Measurements from ENCODE around the gene MTA3.

Gene MTA3

GRCh38 chr2:42787424-42787787 lies 219.0 kb downstream of the MTA3 start:
- H3K27me3 ChIP-seq (ENCODE audit: insufficient read depth, poor library complexity, severe bottlenecking), result no peaks in the 10 kb centered on the region
- TF ChIP-seq GABPA (IDR thresholded peaks at IDR 0.05; ENCODE audit: low read depth), result no peak
- no peak for TF ChIP-seq SPI1 (IDR thresholded peaks at IDR 0.05; ENCODE audit: borderline replicate concordance, low read depth)
- no peak for TF ChIP-seq REST (IDR thresholded peaks at IDR 0.05; ENCODE audit: insufficient replicate concordance, low read depth)
- TF ChIP-seq CTCF (IDR thresholded peaks at IDR 0.05; ENCODE audit: insufficient read depth, low read length), result no peak
- no peak for TF ChIP-seq POLR2AphosphoS5 (IDR thresholded peaks at IDR 0.05; ENCODE audit: low read depth)
- no peak for DNase-seq (ENCODE audit: low read depth in 1 of 2, low spot score in 1 of 2)
- no peak overlapping the region for H3K4me3 ChIP-seq (replicated peaks; ENCODE audit: insufficient read depth, low read length)
- H3K27ac ChIP-seq (replicated peaks), result no peak overlapping the region

GRCh38 chr2:42787788-42788477 lies 219.5 kb downstream of the MTA3 start:
- Histone ChIP-seq H3K4me3 (replicated peaks; ENCODE audit: insufficient read depth, low read length) (no peak overlapping the region), H3K27ac (replicated peaks) (no peak overlapping the region), H3K27me3 (ENCODE audit: insufficient read depth, poor library complexity, severe bottlenecking) (no peaks in the 10 kb centered on the region)
- TF ChIP-seq GABPA (IDR thresholded peaks at IDR 0.05; ENCODE audit: low read depth) (no peak), REST (IDR thresholded peaks at IDR 0.05; ENCODE audit: insufficient replicate concordance, low read depth) (no peak), POLR2AphosphoS5 (IDR thresholded peaks at IDR 0.05; ENCODE audit: low read depth) (no peak), SPI1 (IDR thresholded peaks at IDR 0.05; ENCODE audit: borderline replicate concordance, low read depth) (no peak), CTCF (IDR thresholded peaks at IDR 0.05; ENCODE audit: insufficient read depth, low read length) (no peak)
- DNase-seq (ENCODE audit: low read depth in 1 of 2, low spot score in 1 of 2), result no peak

GRCh38 chr2:42788478-42788793 lies 220.0 kb downstream of the MTA3 start:
- Histone ChIP-seq H3K27ac (replicated peaks) (no peak overlapping the region), H3K27me3 (ENCODE audit: insufficient read depth, poor library complexity, severe bottlenecking) (no peaks in the 10 kb centered on the region), H3K4me3 (replicated peaks; ENCODE audit: insufficient read depth, low read length) (no peak overlapping the region)
- TF ChIP-seq CTCF (IDR thresholded peaks at IDR 0.05; ENCODE audit: insufficient read depth, low read length) (no peak), REST (IDR thresholded peaks at IDR 0.05; ENCODE audit: insufficient replicate concordance, low read depth) (no peak), SPI1 (IDR thresholded peaks at IDR 0.05; ENCODE audit: borderline replicate concordance, low read depth) (no peak), POLR2AphosphoS5 (IDR thresholded peaks at IDR 0.05; ENCODE audit: low read depth) (no peak), GABPA (IDR thresholded peaks at IDR 0.05; ENCODE audit: low read depth) (no peak)
- no peak for DNase-seq (ENCODE audit: low read depth in 1 of 2, low spot score in 1 of 2)
